Subcutaneous preadipocyte (primary cell): Measurements from ENCODE around the gene CD3E. TPM values are rescaled to one million over a fixed set of nuclear protein-coding genes. Genes with fewer than 3 reads are reported as not detected.

Experiments
- small RNA-seq: library from RNA; depleted of rRNA; stranded (forward); fragments of <200 nt; gene quantifications from one replicate; pipeline ENCODE3, GENCODE V24; 2012
- total RNA-seq: library from RNA; depleted of rRNA; stranded (reverse); fragments of >200 nt; gene quantifications from 2 replicates; pipeline ENCODE4 v1.2.3, GENCODE V29; 2012

The CD3E gene
- total RNA-seq = not detected in 2 replicates

GRCh38 chr11:118304568-118305248, at the start of gene CD3E:
CD3E (plus strand) TSS chr11:118304730; CDS start chr11:118304953, 223 bp downstream.

GRCh38 chr11:118263695-118264568, 40.6 kb upstream of the CD3E start, which contains the start of gene MPZL2:
MPZL2 (minus strand) TSS chr11:118264297; CDS start chr11:118264153, 144 bp downstream.

GRCh38 chr11:118342503-118343161, 38.1 kb downstream of the CD3E start, which contains the start of gene CD3D:
CD3D (minus strand) TSS chr11:118342705; CDS start chr11:118342607, 98 bp downstream.

GRCh38 chr11:118343981-118344515, 39.5 kb downstream of the CD3E start, which contains the start of gene CD3G:
CD3G (plus strand) TSS chr11:118344344; CDS start chr11:118344424, 80 bp downstream.

GRCh38 chr11:118359295-118359958, 54.9 kb downstream of the CD3E start, which contains the start of gene UBE4A:
UBE4A (plus strand) TSS chr11:118359600; CDS start chr11:118365081, 5,481 bp downstream.

Small RNAs within 50 kb of the gene (small RNA-seq; reads per million reads assigned to genes)
- gene AP001582.1 = not detected

Other genes starting within 250 kb of the CD3E start
- gene TMPRSS4, start 227.7 kb upstream of the CD3E start, total RNA-seq = not detected in 2 replicates
- gene SMIM35, start 217.8 kb upstream of the CD3E start, total RNA-seq = not detected in 2 replicates
- not detected in 2 replicates for gene SCN4B, start 151.9 kb upstream of the CD3E start, total RNA-seq
- under 0.01 TPM in 1 of 2 replicates, not detected in the other for gene SCN2B, start 128.1 kb upstream of the CD3E start, total RNA-seq
- gene JAML, start 79.7 kb upstream of the CD3E start, total RNA-seq = not detected in 2 replicates
- gene MPZL3, start 52.4 kb upstream of the CD3E start, total RNA-seq = 0.20 and 0.37 TPM in 2 replicates
- not detected in 2 replicates for gene MPZL2, start 40.4 kb upstream of the CD3E start, total RNA-seq
- gene CD3D, start 38.0 kb downstream of the CD3E start, total RNA-seq = not detected in 2 replicates
- gene CD3G, start 39.6 kb downstream of the CD3E start, total RNA-seq = not detected in 2 replicates
- 43.4 and 54.2 TPM in 2 replicates for gene UBE4A, start 54.9 kb downstream of the CD3E start, total RNA-seq
- 26.6 and 31.6 TPM in 2 replicates for gene ATP5MG, start 96.9 kb downstream of the CD3E start, total RNA-seq
- gene KMT2A, start 131.8 kb downstream of the CD3E start, total RNA-seq = 28.7 and 39.1 TPM in 2 replicates
- gene TTC36, start 222.7 kb downstream of the CD3E start, total RNA-seq = 0.20 TPM in 1 of 2 replicates, not detected in the other
- gene TMEM25, start 226.5 kb downstream of the CD3E start, total RNA-seq = 0.73 and 1.2 TPM in 2 replicates